GM12864 (cell line): ENCODE results near the gene RAB27B.
"Not testable (repeated sequence)": the region's sequence is repeated elsewhere in the genome, so short reads cannot be mapped to it uniquely, and the experiment has no call there.

Source experiments
- DNase-seq: peaks from one replicate; pipeline ENCODE4 v3.0.0-alpha.2; 2011; ENCODE audit warnings: low read depth
- H3K4me3 ChIP-seq: 2 replicates; pipeline ENCODE4 v1.5.1; 2011; ENCODE audit warnings: mild to moderate bottlenecking, low read depth, low read length, control low read depth
- CTCF ChIP-seq: IDR thresholded peaks from 2 replicates; pipeline ENCODE4 v1.5.1; 2011; ENCODE audit warnings: low read depth, mild to moderate bottlenecking, moderate library complexity, low read length, control low read depth, inconsistent platforms; ENCODE audit errors: missing control alignments

RAB27B gene

DNA sequence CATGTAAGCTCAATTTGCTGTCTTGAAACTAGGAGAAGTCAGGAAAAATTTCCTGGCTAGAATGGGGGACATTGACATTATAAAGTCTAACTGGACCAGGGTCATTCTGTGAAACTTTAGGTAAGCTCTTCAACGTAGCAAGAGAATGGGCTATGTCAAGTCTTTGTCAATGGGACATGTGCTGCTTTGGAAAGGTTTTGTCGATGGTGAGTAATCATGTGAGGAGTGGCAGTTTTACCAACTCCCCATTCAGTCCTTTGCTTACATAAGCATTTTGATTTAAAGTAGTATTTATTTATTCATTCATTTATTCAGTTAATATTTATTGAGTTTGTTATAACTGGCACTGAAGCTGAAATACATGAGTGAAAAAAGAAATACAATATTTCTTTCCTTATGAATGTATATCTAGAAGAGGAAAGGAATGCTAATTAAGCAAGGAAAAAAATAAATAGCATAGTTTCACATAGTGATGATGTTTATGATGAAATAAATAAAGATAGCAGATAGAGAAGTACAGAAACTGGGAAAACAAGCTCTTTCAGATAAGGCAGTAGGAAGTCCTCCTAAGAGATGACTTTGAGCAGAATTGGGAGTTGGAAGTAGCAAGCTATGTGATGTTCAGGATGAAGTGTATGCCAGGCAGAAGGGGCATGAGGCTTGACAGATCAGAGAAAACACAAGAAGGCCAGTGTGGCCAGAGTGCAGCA lies 25.4 kb upstream of the RAB27B start:
- no peak for DNase-seq
- H3K4me3 ChIP-seq = no peak overlapping the region
- no peak for TF ChIP-seq CTCF

- no peak for TF ChIP-seq CTCF
- H3K4me3 ChIP-seq = no peak overlapping the region
- DNase-seq = no peak
These were observed 22.5 kb upstream of the RAB27B start for GRCh38 chr18:54805571-54806334.

GRCh38 chr18:54806526-54806925 lies 21.8 kb upstream of the RAB27B start:
- no peak for DNase-seq
- no peak for TF ChIP-seq CTCF
- no peak overlapping the region for H3K4me3 ChIP-seq

GRCh38 chr18:54807303-54807702 lies 21.0 kb upstream of the RAB27B start:
- TF ChIP-seq CTCF = no peak
- DNase-seq = no peak
- no peak overlapping the region for H3K4me3 ChIP-seq

DNA sequence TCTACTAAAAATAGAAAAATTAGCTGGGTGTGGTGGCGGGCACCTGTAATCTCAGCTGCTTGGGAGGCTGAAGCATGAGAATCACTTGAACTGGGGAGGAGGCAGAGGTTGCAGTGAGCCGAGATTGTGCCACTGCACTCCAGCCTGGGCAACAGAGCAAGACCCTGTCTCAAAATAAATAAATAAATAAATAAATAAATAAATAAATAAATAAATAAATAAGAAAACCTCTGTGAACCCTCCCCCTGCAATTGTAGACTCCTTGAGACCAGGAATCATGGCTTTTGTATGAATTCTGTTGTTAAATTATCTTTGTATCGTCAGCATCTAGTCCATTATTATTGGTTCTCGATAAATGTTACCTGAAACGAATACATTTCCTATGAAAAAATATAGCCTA lies 17.6 kb upstream of the RAB27B start:
- not testable (repeated sequence) for DNase-seq, H3K4me3 ChIP-seq

GRCh38 chr18:54812885-54813284 lies 15.4 kb upstream of the RAB27B start:
- TF ChIP-seq CTCF = no peak
- no peak overlapping the region for H3K4me3 ChIP-seq
- no peak for DNase-seq

GRCh38 chr18:54813305-54813704 lies 15.0 kb upstream of the RAB27B start:
- no peak for DNase-seq

More at GRCh38 chr18:54813305-54813704, 15.0 kb upstream of the RAB27B start:
- no peak overlapping the region for H3K4me3 ChIP-seq
- no peak for TF ChIP-seq CTCF
